Measurements from ENCODE around the gene MCF2. TPM values are rescaled to one million over a fixed set of nuclear protein-coding genes. Genes with fewer than 3 reads are reported as not detected.
"Not testable (repeated sequence)": the region's sequence is repeated elsewhere in the genome, so short reads cannot be mapped to it uniquely, and the experiment has no call there.

MCF2 gene
- total and polyA plus RNA-seq, 5 experiments from 2014 or later, result 0.13 to 1.5 (median 0.87) TPM; not detected in 1

GRCh38 chrX:139692908-139693307 lies 15.1 kb downstream of the MCF2 start:
- peaks cover 3 to 13% (median 10%) of the 10 kb centered on the region in 5 donors for H3K27me3 Mint-ChIP-seq
- DNase-seq (no peak), ATAC-seq (no peak)
- no peak overlapping the region for H3K27ac Mint-ChIP-seq
- peaks cover 0 to 7% (median 1%) of the 10 kb centered on the region in 4 donors for H3K4me1 Mint-ChIP-seq
- peaks cover 0 to 4% (median 0%) of the 10 kb centered on the region in 3 donors for H3K36me3 Mint-ChIP-seq
- H3K4me3 Mint-ChIP-seq, result peak overlapping the region in 1 of 10 donors; percentile 39
- no peaks in the 10 kb centered on the region for H3K9me3 Mint-ChIP-seq
- POLR2A ChIA-PET, result no interaction called here

- ATAC-seq (no peak), DNase-seq (no peak)
- H3K4me3 Mint-ChIP-seq, result peak overlapping the region in 1 of 10 donors; percentile 39
- no peak overlapping the region for H3K27ac Mint-ChIP-seq
- H3K9me3 Mint-ChIP-seq, result no peaks in the 10 kb centered on the region
- peaks cover 3 to 13% (median 10%) of the 10 kb centered on the region in 5 donors for H3K27me3 Mint-ChIP-seq
- H3K4me1 Mint-ChIP-seq, result peaks cover 0 to 7% (median 1%) of the 10 kb centered on the region in 4 donors
- peaks cover 0 to 4% (median 0%) of the 10 kb centered on the region in 3 donors for H3K36me3 Mint-ChIP-seq
- POLR2A ChIA-PET, result no interaction called here
Observed at GRCh38 chrX:139692506-139692849, 15.5 kb downstream of the MCF2 start.

DNA sequence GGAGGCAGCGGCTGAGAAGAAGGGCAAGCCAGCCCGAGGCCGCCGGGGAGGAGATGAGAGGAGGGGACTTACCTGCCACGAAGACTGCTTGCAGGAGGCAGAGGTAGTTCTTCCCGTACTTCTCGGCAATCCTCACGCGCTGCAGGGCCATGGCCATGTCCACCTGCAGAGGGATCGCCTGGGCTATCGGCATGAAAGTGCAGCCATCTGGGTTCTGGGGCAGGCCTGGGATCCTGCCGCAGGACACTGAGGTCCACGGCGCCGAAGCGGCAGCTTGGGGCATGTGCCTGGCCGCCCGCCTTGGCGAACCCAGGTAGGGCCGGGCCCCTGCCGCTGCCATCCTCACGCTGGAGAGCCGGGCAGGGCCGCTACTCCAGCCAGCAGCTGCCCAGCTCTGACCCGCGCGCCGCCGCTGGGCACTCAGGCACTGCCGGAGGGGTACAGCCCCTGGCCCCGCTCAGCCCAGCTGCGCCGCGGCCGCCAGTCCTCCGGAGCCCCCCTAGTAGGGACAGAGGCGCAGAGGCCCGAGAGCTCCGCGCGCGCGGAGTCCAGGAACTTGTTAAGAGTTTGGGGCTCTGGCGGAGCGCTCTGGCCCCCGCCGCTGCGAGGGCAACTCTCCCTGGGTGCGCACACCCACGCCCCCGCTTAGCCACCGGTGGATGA lies 16.0 kb downstream of the MCF2 start:
- ATAC-seq (no peak), DNase-seq (no peak)
- peaks cover 0 to 4% (median 3%) of the 10 kb centered on the region in 3 donors for H3K36me3 Mint-ChIP-seq
- no peak overlapping the region for H3K27ac Mint-ChIP-seq
- H3K4me3 Mint-ChIP-seq, result peak overlapping the region in 1 of 10 donors; percentile 16
- peaks cover 0 to 7% (median 1%) of the 10 kb centered on the region in 4 donors for H3K4me1 Mint-ChIP-seq
- peaks cover 0 to 2% (median 0%) of the 10 kb centered on the region in 9 donors for H3K9me3 Mint-ChIP-seq
- POLR2A ChIA-PET, result no interaction called here
- H3K27me3 Mint-ChIP-seq, result peaks cover 3 to 13% (median 10%) of the 10 kb centered on the region in 5 donors

DNA sequence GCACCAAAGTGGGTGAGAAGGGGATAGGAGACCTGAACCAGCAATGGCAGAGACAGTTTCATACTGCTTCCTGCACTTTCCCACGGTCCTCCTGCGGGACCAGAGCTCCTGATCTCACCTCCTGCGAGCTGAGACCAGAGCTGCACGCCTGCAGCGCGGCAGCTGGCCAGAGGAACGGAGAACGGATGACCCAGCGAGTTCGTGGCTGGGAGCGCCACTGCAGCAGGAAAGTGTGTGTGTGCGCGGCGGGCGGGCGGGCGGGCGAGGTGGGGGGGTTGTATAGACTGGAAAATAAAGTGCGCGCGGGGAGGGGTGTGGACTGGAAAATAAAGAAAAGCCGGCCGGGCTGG lies 16.5 kb downstream of the MCF2 start:
- POLR2A ChIA-PET, result no interaction called here

DNA sequence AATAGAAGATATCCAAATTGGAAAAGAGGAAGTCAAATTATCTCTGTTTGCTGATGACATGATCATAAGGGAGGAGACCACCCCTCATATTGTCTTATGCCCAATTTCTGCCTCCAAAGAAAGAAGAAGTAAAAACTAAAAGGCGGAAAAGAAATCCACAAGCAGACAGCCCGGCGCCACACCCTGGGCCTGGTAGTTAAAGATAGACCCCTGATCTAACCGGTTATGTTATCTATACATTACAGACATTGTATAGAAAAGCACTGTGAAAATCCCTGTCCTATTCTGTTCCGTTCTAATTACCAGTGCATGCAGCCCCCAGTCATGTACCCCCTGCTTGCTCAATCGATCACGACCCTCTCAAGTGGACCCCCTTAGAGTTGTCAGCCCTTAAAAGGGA lies 22.8 kb downstream of the MCF2 start:
- not testable (repeated sequence) for H3K27ac Mint-ChIP-seq, H3K27me3 Mint-ChIP-seq, DNase-seq, H3K4me1 Mint-ChIP-seq, H3K4me3 Mint-ChIP-seq, ATAC-seq
- Mint-ChIP-seq H3K9me3 (peaks cover 0 to 25% (median 4%) of the 10 kb centered on the region in 9 donors), H3K36me3 (peaks cover 6 to 19% (median 10%) of the 10 kb centered on the region in 3 donors)
- POLR2A ChIA-PET, result interaction anchor here (0.7 kb wide), 1 partner anchor 36 kb away, joined by 3 read pairs; no protein-coding TSS in a partner anchor

More for the DNA sequence above, 16.5 kb downstream of the MCF2 start:
- no peak overlapping the region for H3K27ac Mint-ChIP-seq
- peaks cover 3 to 13% (median 10%) of the 10 kb centered on the region in 5 donors for H3K27me3 Mint-ChIP-seq
- ATAC-seq (no peak), DNase-seq (no peak)
- peaks cover 0 to 7% (median 4%) of the 10 kb centered on the region in 9 donors for H3K9me3 Mint-ChIP-seq
- H3K4me3 Mint-ChIP-seq, result peak overlapping the region in 6 of 10 donors; percentile 16 to 70 (median 44)
- H3K4me1 Mint-ChIP-seq, result peaks cover 0 to 7% (median 1%) of the 10 kb centered on the region in 4 donors
- H3K36me3 Mint-ChIP-seq, result peaks cover 5 to 7% (median 7%) of the 10 kb centered on the region in 3 donors

DNA sequence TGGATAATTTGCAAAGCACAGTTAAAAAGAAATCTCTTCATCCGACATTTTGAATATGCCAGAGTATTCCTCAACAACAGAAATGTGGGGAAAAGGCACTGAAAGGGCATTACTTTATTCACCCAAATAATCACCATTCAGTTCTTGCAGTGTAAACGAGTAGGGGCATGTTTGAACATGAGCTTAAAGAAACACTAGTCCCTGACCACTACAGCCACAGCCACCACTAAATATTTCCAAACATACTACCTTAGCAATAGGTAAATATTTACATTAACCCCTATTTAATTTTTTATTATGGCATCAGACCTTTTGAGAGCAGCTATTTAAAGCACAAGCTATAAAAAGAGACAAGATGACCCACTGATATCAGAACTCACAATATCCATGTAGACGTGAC lies 27.6 kb downstream of the MCF2 start:
- Mint-ChIP-seq H3K9me3 (peaks cover 0 to 22% (median 4%) of the 10 kb centered on the region in 9 donors), H3K4me3 (no peak overlapping the region), H3K27me3 (no peaks in the 10 kb centered on the region), H3K36me3 (peaks cover 11 to 15% (median 11%) of the 10 kb centered on the region in 3 donors), H3K4me1 (no peaks in the 10 kb centered on the region), H3K27ac (no peak overlapping the region)
- DNase-seq, result no peak
- ATAC-seq, result no peak
- POLR2A ChIA-PET, result no interaction called here

DNA sequence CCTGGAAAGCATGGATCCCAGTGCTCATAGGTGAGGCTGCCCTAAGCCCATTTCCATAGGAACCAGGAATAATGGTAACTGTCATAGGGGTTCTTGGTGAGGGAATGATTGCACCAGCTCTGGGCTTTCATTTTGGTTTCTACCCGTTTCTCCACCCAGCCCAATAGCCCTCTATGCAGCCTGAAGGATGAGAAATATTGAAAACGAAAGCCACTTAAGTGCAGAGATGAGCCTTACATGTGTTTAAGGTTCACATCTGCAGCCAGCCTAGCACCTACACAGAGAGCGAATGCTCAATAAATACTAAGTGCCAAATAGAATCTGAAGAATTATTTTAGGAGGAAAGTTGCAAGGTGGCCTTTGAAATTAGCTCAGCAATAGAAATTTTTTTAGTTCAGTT lies 60.4 kb downstream of the MCF2 start:
- no peak for ATAC-seq
- H3K4me3 Mint-ChIP-seq, result no peak overlapping the region
- H3K27ac Mint-ChIP-seq, result no peak overlapping the region
- H3K4me1 Mint-ChIP-seq, result no peaks in the 10 kb centered on the region
- no peak for DNase-seq
- H3K9me3 Mint-ChIP-seq, result peaks cover 0 to 8% (median 0%) of the 10 kb centered on the region in 9 donors
- POLR2A ChIA-PET, result no interaction called here
- peaks cover 0 to 6% (median 3%) of the 10 kb centered on the region in 3 donors for H3K36me3 Mint-ChIP-seq
- H3K27me3 Mint-ChIP-seq, result no peaks in the 10 kb centered on the region

GRCh38 chrX:139642241-139642927 lies 65.6 kb downstream of the MCF2 start:
- Mint-ChIP-seq H3K27ac (no peak overlapping the region), H3K9me3 (no peaks in the 10 kb centered on the region), H3K4me3 (no peak overlapping the region), H3K4me1 (peaks cover 0 to 2% (median 0%) of the 10 kb centered on the region in 4 donors), H3K36me3 (peaks cover 0 to 5% (median 3%) of the 10 kb centered on the region in 3 donors), H3K27me3 (no peaks in the 10 kb centered on the region)
- no peak for ATAC-seq
- DNase-seq, result no peak
- POLR2A ChIA-PET, result no interaction called here

DNA sequence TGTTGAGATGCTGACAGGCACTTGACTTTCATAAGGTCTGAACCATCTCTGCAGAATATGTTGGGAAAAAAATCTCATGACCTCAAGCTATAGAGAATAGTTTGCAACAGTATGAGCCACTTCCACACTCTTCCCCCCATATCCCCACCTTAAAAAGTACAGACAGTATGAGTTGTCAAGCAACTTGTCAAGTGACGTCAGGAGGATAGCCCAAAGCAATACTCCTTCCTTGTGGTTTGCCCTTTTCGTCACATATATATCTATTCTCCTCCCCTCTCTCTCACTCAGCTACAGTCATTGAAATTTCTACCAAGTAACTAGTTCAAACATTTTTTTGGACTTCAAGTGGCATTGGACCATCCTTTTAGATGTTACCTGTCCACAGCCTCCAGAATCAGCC lies 67.7 kb downstream of the MCF2 start:
- Mint-ChIP-seq H3K4me1 (peaks cover 0 to 2% (median 0%) of the 10 kb centered on the region in 4 donors), H3K27me3 (no peaks in the 10 kb centered on the region), H3K4me3 (no peak overlapping the region), H3K36me3 (peaks cover 0 to 2% (median 0%) of the 10 kb centered on the region in 3 donors), H3K9me3 (no peaks in the 10 kb centered on the region), H3K27ac (no peak overlapping the region)
- DNase-seq, result no peak
- POLR2A ChIA-PET, result no interaction called here
- no peak for ATAC-seq

GRCh38 chrX:139639253-139639652 lies 68.7 kb downstream of the MCF2 start:
- Mint-ChIP-seq H3K27me3 (no peaks in the 10 kb centered on the region), H3K36me3 (peaks cover 0 to 2% (median 0%) of the 10 kb centered on the region in 3 donors), H3K4me3 (no peak overlapping the region), H3K9me3 (no peaks in the 10 kb centered on the region), H3K4me1 (peaks cover 0 to 2% (median 0%) of the 10 kb centered on the region in 4 donors), H3K27ac (no peak overlapping the region)
- POLR2A ChIA-PET, result no interaction called here
- DNase-seq, result no peak
- no peak for ATAC-seq

DNA sequence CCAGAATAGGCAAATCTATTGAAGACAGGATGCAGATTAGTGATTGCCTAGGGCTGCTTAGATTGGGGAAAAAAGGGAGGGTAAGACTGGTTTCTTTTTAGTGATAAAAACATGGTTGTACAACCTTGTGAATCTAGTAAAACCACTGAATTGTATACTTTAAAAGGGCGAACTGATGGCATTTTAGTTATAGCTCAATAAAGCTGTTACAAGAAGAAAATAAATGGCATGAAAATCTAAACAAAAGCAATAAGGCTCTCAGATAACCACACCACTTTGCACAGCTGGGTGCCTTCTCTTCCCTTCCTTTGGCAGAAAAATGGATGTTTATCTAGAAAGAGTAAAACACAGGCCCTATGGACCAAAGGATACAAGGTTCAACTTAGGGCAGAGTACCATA lies 107.9 kb downstream of the MCF2 start:
- Mint-ChIP-seq H3K27me3 (no peaks in the 10 kb centered on the region), H3K4me1 (no peaks in the 10 kb centered on the region), H3K9me3 (peaks cover 0 to 12% (median 0%) of the 10 kb centered on the region in 9 donors), H3K4me3 (no peak overlapping the region), H3K36me3 (peaks cover 0 to 7% (median 0%) of the 10 kb centered on the region in 3 donors), H3K27ac (no peak overlapping the region)
- POLR2A ChIA-PET, result no interaction called here
- ATAC-seq (no peak), DNase-seq (no peak)

DNA sequence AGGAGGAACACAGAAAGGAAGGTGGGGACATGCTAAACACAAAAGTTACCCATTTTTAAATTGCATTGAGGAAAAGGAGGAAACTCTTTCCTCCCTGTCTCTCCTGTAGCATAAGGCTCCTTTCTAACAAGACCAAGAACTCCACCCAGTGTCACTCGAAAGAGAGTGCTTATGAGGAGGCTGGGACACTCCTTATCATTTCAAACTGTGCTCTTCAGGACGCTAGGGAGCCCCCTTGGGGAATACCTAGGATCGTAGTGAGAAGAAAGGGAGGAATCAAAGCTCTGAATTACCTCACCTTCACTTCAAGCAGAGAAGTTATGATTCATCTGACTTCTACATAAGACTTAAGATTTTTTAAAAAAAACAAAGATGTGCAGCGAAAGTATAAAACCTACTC lies 111.9 kb downstream of the MCF2 start:
- no peak for ATAC-seq
- no peaks in the 10 kb centered on the region for H3K27me3 Mint-ChIP-seq
- DNase-seq, result no peak
- H3K27ac Mint-ChIP-seq, result no peak overlapping the region
- no peaks in the 10 kb centered on the region for H3K4me1 Mint-ChIP-seq
- H3K9me3 Mint-ChIP-seq, result peaks cover 0 to 9% (median 0%) of the 10 kb centered on the region in 9 donors
- H3K36me3 Mint-ChIP-seq, result peaks cover 0 to 7% (median 0%) of the 10 kb centered on the region in 3 donors
- POLR2A ChIA-PET, result no interaction called here
- H3K4me3 Mint-ChIP-seq, result no peak overlapping the region

GRCh38 chrX:139585613-139586012 lies 122.4 kb downstream of the MCF2 start:
- no peaks in the 10 kb centered on the region for H3K4me1 Mint-ChIP-seq
- H3K27ac Mint-ChIP-seq, result no peak overlapping the region
- ATAC-seq (no peak), DNase-seq (no peak)
- no peak overlapping the region for H3K4me3 Mint-ChIP-seq
- H3K36me3 Mint-ChIP-seq, result peaks cover 0 to 5% (median 2%) of the 10 kb centered on the region in 3 donors
- no peaks in the 10 kb centered on the region for H3K9me3 Mint-ChIP-seq
- POLR2A ChIA-PET, result no interaction called here
- H3K27me3 Mint-ChIP-seq, result no peaks in the 10 kb centered on the region

Data from naive thymus-derived CD8-positive, alpha-beta T cell (primary cell).